ENCODE measurements around the gene PTPN9.

DNA sequence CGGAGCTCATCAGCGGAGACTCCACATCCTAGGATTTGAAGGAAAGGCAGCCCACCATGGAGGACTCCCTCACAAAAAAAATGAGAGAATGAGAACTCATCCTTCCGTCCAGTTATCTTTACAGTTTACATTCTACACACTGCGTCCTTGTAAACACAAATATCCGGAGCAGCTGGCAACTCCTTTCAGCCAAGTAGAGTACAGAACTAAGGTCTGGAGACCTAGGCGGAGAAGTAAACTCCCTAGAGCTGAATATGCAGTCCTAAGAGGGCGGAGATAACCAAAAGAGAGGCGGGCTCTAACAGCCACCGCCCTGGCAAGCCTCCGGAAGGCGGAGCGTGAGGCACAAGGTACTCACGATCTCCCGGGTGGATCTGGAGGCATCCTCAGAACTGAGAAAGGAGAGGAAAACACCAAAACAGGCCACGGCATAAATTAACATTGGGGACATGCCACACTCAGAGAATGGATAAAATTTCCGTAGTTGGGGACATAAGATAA lies 126.7 kb downstream of the PTPN9 start:
- TF ChIP-seq, protein P1, sequence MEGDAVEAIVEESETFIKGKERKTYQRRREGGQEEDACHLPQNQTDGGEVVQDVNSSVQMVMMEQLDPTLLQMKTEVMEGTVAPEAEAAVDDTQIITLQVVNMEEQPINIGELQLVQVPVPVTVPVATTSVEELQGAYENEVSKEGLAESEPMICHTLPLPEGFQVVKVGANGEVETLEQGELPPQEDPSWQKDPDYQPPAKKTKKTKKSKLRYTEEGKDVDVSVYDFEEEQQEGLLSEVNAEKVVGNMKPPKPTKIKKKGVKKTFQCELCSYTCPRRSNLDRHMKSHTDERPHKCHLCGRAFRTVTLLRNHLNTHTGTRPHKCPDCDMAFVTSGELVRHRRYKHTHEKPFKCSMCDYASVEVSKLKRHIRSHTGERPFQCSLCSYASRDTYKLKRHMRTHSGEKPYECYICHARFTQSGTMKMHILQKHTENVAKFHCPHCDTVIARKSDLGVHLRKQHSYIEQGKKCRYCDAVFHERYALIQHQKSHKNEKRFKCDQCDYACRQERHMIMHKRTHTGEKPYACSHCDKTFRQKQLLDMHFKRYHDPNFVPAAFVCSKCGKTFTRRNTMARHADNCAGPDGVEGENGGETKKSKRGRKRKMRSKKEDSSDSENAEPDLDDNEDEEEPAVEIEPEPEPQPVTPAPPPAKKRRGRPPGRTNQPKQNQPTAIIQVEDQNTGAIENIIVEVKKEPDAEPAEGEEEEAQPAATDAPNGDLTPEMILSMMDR (IDR thresholded peaks at IDR 0.05; ENCODE audit: low read length): no peak
- no peak for TF ChIP-seq EZH2 (IDR thresholded peaks at IDR 0.05; ENCODE audit: borderline replicate concordance, low read length)
